Activated CD8-positive, alpha-beta memory T cell treated with anti-CD3 and anti-CD28 coated beads, Interleukin-2, amount 50 U/mL, for 1 hour (primary cell): Measurements from ENCODE around the gene INTS14.

Experiments
- DNase-seq: peaks from one replicate; pipeline ENCODE4 v3.0.0-alpha.2; 2020; ENCODE audit errors: extremely low read depth

Gene INTS14

DNA sequence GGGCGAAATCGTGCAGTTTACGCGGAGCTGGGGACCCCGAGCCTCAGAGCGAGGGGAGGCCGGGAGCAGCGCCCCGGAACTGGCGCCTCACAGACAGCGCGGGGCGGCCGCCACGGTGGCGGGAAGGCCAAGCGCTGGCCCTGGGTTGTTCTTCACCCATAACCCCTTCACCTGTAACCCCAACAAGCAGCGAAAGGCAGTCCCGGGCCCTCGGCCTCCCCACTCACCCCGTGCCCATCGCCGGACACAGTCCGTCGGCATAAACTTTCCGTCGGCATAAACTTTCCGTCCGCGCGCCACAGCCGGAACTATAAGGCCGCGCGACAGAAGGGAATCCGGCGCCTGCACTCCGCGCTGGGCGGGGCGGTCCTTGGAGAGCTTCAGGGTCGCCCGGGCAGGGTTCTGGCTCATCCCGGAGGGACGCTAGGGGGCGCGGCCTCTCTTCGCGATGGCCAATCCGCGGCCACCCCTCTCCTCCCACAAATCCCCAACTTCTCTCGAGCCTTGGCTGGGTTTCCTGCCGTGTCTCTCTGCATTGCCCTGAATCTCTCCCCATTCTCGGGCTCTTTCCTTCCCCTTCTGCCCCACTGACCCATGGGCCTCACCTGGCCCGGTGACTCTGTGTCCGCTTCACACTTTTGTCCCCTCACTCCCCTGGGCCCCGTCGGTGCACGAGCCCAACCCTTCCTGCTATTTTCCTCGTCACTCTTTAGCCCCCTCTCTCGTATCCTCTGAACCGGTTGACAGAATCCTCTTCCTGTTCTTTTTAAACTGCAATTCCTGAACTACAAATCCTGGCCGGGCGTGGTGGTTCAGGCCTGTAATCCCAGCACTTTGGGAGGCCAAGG, at the start of gene INTS14:
TSS of gene INTS14 (minus strand) at position 261 of the 848 bp plus-strand sequence. CDS start 3,751 bp downstream, outside the sequence.
- DNase-seq, result peak; percentile 82

DNA sequence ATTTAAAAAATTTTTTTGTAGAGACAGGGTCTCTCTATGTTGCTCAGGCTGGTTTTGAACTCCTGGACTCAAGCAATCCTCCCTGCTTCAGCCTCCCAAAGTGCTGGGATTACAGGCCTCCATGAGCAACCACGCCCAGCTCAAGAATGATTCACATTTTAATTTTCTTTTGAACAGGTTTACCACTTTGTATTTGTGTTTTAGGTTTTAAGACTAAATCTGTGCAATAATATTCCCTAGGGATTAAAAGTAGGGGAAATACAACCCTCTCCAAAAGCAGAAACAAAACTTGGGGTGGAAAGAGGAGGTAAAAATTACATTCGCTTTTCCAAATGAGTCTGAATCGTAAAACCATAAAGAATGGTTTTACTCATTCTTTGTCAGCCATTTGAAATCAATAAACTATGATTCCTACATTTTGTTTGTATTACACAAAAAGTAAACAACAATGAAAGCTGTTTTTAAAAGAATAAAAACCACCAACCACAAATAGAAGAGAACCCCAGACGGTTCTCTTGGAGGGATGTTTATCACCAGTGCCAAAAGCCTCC, 48.6 kb upstream of the INTS14 start:
- no peak for DNase-seq

DNA sequence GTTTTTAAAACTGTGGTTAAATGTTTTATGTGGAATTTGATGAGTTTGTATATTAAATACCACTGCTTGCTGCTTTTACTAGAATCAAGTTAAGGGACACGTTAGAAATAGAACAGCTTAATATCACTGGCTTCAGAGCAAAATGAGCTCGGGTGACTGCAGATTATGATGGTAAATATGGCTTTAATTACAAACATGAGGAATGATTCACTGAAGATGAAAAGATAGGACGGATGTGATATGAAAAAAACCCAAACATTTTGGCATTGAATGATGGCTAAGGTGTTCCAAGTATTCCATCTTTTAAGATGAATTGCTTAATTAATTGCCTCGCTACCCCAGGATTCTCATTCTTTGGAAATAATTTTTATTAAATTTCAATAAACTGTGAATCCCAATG, 44.5 kb upstream of the INTS14 start:
- no peak for DNase-seq

DNA sequence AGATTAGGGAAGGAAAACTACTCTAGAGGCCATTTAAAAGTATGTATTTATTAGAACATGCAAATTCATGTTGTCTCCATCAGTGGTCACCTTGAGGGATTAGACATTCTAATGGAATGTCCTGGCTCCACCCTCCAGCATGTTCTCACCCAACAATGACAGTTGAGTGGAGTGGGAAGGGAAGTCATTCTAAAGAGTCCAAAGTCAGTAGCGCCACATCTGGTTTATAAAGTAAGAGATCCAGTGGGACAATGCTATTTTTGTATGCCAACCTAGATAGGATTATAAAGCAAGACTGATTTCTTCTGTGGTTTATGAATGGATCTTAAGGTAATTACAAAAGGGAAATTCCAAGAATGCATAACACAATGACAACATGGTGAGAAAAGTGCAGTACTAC, 44.1 kb upstream of the INTS14 start:
- no peak for DNase-seq

DNA sequence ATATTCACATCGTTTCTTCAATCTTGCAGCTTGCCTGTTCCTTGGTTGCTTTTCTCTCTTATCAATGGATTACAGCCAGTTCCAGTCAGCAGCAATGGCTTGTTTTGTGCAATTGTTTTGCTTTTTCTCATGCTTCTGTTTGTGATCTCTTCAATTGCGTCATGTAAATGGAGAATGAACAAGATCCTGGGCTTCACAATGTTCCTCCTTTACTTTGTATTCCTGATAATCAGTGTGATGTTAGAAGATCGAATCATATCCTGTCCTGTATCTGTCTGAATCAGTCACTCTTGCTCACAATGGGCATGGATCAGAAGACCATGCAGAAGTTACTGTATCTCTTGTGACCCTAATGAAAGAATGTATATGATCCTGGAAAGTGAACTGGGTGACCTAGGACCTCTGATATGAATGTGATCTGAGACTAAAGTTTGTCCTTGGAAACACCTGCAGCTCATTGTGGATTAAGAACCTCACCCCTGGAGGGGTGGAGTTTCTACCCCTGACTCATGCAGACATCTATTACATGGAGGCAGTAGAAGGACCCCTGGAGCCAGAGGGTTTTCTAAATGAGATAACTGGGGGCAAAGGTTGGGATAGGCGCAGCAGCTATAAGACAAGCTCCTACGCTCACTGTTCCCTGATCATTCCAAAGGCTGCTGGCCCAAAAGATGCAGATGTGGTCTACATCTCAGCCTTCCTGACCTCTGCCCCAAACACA, 43.0 kb upstream of the INTS14 start:
- no peak for DNase-seq

DNA sequence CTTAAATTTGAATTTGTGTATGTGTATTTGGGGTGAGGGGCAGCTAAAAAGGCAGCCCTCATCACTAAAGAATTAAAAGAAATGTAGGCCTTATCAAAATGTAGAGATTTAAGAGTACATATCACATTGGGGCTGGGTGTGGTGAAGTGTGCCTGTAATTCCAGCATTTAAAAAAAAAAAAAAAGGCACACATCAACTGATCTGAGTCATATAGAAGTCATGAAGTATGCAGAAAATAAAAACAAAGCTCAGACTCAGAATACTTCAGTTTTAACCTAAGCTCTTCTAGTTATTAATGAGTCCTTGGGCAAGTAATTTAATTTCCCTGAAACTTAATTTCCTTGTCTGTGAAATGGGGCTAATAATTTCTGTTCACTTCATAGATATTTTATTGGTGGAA, 42.4 kb upstream of the INTS14 start:
- no peak for DNase-seq

DNA sequence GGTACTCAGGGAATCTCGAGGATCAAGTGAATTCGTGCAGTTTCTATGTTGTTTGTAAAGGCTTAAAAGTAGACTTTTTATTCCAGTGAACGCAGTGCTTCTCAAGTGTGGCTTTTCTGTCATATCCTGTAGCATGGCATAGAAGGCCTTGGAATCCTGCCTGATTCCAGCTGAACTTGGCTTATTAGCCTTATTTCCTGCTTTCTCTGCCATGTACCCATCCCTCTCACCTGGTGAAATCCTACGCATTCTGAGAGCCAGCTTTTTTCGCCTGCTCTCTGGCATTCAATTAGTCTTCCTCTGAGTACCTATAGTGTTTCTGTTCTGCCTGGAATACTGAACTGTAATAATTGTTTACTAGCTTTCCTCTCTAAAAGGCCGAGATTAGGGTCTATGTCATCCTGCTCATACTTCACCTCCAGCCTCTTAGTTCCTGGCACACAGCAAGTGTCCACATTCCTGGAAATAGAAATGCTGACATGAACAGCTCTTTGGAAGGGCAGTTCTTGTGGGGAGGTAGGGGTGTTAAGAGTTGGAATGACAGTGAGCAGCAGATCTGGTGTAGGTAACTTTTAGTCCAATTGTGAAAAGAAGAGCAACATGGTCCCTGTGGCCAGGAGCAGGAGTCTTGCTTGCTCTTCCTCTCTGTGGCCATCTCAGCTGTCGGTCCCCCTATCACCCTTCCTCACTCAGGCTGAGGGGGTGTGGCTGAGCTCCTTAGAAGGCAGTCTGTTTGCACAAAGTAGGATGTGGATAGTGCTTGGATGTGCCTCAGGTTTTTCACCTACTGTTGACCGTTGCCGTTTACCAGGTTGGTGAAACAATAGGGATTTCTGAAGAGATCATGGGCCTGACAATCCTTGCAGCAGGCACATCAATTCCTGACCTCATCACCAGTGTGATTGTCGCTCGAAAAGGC, 41.2 kb upstream of the INTS14 start:
- DNase-seq, result no peak

DNA sequence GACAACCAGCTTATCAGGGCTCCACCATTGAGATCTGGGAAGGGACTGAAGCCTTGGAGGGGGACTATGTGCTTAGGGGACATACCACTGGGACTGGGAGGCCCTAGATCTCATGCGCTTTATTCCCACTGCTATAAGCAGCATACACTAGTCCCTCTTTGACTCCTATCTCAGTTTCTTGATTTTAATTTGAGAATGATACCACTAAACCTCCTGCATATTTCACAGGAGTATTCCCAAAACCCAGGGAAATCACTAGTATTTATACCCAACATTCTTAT, 40.1 kb upstream of the INTS14 start:
- DNase-seq, result no peak

DNA sequence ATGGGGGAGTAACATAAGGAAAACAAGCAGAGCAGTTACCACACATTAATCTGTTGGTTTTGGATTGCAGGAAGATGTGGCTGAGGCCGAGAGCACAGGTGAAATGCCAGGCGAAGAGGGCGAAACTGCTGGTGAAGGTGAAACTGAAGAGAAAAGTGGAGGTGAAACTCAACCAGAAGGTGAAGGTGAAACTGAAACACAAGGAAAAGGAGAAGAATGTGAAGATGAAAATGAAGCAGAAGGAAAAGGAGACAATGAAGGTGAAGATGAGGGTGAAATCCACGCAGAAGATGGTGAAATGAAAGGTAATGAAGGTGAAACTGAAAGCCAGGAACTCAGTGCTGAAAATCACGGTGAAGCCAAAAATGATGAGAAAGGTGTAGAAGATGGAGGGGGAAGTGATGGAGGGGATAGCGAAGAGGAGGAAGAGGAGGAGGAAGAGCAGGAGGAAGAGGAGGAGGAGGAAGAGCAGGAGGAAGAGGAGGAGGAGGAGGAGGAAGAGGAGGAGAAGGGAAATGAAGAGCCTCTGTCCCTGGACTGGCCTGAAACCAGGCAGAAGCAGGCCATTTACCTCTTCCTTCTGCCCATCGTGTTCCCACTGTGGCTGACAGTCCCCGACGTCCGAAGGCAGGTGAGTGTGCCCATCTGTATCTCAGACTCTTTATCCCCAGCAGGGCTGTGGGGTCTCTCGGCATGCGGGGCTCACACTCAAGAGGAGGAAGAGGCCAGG, 39.5 kb upstream of the INTS14 start:
- no peak for DNase-seq

DNA sequence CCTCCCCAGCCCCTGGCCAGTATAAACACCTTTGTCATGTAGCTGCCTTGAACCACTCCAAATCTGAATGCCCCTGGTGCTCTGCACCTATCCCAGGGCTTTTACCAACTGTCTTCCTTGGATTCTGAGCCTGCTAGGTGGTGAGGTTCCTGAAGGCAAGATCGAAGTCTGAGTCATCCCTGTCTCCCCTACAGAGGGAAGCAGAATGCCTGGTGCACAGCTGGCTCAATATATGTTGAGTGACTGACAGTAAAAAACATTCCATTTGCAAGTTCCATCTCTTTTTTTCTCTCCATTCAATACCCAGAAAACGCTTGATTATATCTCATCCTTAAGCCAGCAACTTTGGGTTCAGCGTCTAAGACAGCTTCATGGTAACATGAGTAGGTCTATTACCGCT, 35.6 kb upstream of the INTS14 start:
- no peak for DNase-seq

DNA sequence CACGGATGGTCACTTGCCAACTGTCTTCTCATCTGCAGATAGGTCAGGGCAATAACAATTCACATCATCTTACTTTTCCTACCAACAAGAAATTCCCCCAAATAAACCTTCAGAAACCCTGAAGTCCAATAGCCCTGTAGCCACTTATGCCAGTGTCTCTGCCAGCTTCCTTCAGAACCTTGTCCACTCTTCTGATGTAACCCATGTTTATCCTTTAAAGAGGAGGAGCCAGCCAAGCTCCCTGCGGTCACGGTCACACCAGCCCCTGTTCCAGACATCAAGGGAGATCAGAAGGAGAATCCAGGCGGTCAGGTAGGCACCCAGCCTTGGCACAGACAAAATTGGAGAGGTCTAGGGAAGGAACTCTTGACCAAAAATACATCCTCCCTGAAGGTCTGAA, 34.5 kb upstream of the INTS14 start:
- no peak for DNase-seq

DNA sequence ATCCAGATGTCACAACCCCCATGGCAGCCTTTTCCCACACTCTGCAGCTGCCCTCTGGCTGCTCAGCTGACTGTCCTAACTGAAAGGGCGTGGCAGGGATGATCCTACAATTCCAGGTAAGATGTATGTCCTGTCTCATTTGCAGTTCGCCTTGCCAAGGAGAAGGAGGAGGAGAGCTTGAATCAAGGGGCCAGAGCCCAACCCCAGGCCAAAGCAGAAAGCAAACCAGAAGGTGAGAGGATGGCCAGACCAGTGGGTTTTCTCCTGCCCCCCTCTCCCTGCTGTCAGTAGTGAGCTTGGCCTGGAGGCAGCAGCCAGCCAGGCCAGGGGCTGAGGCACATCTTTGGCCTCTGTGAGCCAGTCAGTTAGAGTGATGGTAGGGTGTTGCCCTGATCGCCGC, 33.4 kb upstream of the INTS14 start:
- no peak for DNase-seq

DNA sequence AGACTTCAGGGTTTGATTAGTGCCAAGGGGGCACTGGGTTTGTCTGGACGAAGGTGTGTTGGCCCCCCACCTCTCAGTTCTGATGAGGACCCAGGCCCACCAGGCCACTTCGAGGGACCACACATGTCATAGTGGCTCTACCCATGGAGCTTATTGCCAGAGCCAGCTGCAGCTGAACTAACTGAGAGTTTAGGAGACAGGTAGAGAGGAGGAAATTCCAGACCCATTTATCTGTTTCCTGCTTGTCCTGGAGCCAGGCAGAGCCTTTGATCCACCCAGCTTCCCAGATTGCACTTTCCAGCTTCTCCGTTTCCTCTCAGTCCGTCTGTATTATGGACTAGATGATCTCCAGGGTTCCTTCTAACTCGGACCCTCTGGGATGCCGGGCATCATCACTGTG, 31.7 kb upstream of the INTS14 start:
- DNase-seq, result no peak

DNA sequence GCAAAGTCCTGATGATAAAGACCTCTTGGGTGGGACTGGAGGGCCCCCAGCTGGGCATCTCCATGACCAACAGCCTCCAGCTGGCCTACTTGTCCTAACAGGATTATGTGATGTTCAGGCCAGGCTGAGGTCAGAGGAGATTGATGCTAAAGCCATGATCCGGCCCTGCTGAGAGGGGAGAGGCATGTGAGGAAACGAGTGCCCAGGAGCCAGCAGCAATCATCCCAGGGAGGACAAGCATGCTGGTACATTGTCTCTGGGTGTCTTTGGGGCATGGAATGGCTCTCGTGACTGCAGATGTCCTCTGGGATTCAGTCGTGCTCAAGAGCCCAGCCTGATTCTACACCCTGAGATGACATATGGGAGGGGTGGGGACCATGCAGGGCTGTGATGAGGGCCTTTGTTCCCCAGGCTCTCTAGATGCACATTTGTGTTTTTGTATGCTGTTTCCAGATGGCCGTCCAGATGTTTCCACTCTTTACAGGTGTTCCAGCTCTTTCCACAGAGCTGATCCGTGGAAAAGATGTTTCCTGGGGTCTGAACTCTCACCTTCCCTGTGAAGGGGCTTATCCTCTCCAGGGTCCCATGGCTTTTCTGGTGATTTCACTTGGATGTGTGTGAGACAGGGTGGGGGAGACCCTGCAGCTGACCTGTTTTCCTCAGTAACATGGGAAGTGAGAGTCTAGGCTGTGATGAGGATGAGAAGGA, 31.0 kb upstream of the INTS14 start:
- DNase-seq, result no peak

DNA sequence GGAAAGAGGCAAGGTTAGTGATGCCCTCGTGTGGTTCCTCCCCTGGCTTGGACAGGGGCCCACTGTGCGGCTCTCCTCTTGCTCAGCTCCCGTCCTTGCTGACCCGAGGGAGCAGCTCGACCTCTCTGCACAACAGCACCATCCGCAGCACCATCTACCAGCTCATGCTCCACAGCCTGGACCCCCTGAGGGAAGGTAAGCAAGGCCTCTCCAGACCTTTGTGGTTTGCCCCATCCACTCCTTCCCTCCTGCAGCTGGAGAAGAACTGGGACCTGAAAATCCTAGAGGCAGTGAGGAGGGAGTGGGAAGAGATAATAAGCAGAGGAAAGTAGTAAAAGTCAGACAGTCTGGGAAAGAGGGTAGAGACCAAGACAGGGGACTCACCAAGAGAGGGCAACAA, 28.6 kb upstream of the INTS14 start:
- no peak for DNase-seq

DNA sequence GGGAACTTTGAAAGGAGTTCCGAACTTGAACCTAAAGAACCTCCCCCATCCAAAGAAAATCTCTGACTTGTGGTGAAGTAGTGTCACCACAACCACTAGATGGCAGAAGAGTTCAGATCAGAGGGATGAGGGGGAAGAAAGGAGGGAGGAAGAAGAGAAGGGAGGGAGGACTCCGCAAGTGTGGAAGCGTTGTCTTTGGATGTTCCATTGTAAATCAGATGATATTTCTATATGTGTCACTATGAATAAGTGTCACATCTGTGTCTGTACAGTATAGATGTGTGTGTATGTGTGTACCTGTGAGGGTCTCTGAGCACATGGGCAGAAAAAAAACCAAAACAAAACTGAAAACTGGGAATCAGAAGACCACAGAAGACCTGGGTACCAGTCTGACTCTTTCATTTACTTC, 27.8 kb upstream of the INTS14 start:
- peak; percentile 17 for DNase-seq

DNA sequence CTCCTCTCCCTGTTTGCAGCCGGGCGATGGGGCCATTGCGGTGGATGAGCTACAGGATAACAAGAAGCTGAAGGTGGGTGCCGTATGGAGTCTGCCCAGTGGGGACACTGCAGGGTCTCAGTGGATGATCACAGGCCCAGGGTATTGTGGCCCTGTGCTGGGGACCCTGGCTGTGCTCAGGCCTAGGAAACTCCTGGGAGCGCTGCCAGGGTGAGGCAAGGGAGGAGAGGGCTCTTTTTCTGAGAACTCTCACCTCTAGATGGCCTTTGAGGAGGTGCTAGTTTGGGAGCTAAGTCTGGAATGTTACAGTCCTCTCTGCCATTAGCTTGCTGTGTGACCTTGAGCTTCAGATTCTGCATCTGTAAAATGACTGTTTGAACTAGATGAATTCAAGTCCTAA, 27.2 kb upstream of the INTS14 start:
- no peak for DNase-seq

DNA sequence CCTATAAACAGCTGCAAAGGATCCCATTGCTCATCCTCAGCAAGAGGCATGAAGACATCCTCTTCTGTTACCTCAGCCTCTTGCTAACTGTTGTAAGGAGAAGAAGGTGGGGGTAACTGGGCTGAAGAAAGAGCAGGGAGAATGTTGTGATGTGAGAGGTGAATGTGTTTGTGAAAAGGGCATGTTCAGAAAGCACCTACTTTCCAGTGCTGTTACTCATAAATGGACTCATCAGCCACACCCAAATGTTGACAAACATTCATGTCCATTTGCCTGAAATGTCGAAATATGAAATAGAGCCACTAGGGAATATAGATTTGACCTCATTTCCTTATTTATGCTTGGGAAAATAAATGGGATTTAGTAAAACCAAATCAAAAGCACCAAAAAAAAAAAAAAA, 23.4 kb upstream of the INTS14 start:
- DNase-seq, result no peak

DNA sequence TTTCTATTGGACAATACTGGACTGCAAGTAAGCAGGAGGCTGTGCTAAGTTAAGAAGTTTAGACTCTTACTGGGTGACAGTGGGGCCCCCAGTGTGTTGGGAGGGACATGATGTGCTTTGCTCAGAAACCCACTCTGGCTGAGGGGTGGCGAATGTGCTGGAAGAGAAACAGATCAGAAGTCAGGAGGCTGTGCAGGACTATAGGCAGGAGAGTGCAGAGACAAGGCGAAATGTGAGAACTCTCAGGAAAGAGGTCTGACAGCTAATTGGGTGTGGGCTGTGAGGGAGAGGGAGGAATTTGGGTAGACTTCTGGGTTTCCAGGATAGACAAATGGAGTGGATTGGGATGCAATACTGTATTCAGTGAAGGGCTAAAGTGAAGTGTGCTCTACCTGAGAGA, 22.8 kb upstream of the INTS14 start:
- no peak for DNase-seq

DNA sequence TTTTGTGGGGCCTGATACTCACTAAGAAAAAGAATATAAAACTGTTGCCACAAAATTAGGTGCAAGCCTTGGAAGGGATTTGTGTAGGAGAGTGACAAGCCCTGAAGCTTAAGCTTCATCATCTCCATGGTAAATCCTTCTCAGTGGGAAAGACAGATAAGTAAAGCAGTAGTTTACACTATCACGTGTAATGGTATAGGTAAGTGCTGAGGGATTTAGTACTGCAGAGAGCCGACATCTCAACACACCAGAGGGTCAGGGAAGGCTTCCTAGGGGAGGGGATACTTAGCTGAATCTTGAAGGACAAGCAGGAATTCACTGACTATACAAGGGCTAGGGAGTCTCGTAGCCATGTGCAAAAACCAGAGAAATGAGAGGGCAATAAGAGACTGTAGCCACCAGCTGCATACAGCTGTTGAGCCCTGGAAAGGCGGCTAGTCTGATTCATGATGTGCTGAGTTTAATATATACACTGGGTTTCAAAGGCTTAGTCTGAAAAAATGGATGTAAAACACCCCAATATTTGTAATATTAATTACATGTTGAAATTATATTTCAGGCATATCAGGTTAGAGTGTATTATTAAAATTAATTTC, 21.9 kb upstream of the INTS14 start:
- DNase-seq, result no peak
